HL-60/S4 treated with retinoic acid at 250 ng/mL for 4 days and 3 days (cell line): ENCODE results near the gene CERS6.

Experiments used
- in situ Hi-C: fragments of 300-500 bp; cut with MboI; formaldehyde crosslinking; loops from 2 replicates; pipeline ENCODE4 v1.7.0; 2022; ENCODE audit warnings: low sequenced_read_pairs

Gene CERS6

GRCh38 chr2:168819050-168819715 is 363.1 kb downstream of the CERS6 start:
- in situ Hi-C loops: no loop called here

DNA sequence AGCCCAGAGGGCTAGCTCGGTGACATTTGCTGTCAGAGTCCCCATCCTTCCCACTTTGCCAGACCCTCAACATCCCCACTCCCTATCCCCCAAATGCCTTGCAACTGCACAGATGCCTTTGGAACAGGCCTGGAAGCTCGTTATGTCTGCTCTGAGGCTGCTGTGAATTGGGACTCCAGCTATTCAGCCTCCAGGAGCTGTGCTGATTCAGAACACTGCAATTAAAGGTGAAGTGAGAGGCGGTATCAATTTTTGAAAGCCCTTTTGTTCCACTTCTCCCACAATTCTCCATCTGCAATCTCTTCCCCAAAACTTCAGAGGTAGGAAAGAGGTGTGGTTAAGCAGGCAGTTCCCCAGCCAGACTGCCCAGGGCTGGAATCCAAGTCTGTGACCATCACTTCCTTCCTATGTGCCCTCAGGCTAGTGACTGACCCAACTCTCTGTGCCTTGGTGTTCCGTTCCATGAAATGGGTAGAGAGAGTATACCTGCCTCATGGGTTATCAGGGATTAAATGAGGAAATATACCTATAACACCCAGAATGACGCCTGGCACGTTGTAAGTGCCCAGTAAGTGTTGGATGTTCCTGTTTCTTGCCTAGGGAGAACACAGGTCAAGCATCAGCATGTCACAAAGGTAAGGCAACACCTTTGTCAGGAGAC is 363.9 kb downstream of the CERS6 start:
- in situ Hi-C loops: no loop called here

DNA sequence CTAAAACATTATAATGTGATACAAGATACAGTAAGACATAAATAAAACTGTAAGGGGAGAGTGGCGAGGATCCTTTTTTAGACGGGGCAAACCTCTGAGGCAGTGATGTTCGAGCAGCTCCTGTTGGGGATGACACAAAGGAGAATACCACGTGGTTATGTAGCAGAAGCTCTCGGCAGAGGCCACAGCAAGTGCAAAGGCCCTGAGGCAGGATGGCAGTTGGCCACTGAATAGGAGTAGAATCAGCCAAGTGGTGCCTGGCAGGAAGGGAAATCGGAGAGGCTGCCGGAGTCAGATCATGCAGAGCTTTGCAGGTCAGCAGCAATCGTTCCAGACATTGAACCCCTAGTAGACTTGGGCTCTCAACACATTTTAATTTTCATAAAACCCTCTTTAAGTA is 365.5 kb downstream of the CERS6 start:
- in situ Hi-C loops: no loop called here

DNA sequence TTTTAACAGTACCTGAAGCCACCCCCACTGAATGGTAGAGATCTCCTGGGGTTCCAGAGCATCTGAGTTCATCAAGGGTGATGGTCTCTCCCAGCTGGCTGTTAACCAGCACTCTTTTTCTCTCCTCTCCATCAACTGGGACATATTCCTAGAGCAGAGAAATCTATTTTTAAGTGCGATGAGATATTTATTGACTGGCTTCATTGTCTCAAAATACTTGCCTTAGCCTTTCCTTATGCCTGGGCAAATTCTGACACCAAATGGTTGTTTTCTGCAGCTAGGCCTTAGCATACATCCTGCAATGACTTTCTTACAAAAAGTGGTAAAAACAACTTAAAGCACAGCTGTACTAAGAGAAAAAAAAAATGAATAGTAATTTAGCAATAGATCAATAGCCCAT is 365.9 kb downstream of the CERS6 start:
- in situ Hi-C loops: no loop called here
